ENCODE measurements around the gene MYL6B. TPM values are rescaled to one million over a fixed set of nuclear protein-coding genes. Genes with fewer than 3 reads are reported as not detected.

MYL6B gene
- total RNA-seq, 6 experiments from 2014 or later: 4.9 to 18.7 (median 12.6) TPM

GRCh38 chr12:56169229-56169759 lies 16.9 kb downstream of the MYL6B start:
- intact Hi-C loops (cut with DNase I): no loop called here
- TF ChIP-seq CTCF (IDR thresholded peaks at IDR 0.05) (no peak), POLR2A (IDR thresholded peaks at IDR 0.05) (no peak)
- H3K36me3 ChIP-seq: peaks cover 0 to 85% (median 31%) of the 10 kb centered on the region in 4 donors
- ATAC-seq (no peak), DNase-seq (no peak)
- H3K4me1 ChIP-seq: no peaks in the 10 kb centered on the region
- 64% methylated on average over 2 of the region's 11 CpGs for WGBS (ENCODE audit: insufficient coverage, low coverage, low lambda C conversion rate, missing lambda C conversion rate)
- H3K9me3 ChIP-seq: no peaks in the 10 kb centered on the region
- no peaks in the 10 kb centered on the region for H3K27me3 ChIP-seq
- no peak overlapping the region for H3K27ac ChIP-seq
- no peak overlapping the region for H3K4me3 ChIP-seq

GRCh38 chr12:56172839-56173238 lies 20.5 kb downstream of the MYL6B start:
- ATAC-seq: peak in 2 of 4 donors; percentile 16 to 20
- H3K27me3 ChIP-seq: no peaks in the 10 kb centered on the region
- no peak for TF ChIP-seq POLR2A (IDR thresholded peaks at IDR 0.05)
- no peak for TF ChIP-seq CTCF (IDR thresholded peaks at IDR 0.05)

GRCh38 chr12:56178347-56178746 lies 26.0 kb downstream of the MYL6B start:
- intact Hi-C loops (cut with DNase I): no loop called here
- 100% methylated on average over 1 of the region's 3 CpGs for whole genome bisulfite sequencing (ENCODE audit: insufficient coverage, low coverage, low lambda C conversion rate, missing lambda C conversion rate)
- ATAC-seq: no peak
- DNase-seq: no peak
- Histone ChIP-seq H3K4me1 (no peaks in the 10 kb centered on the region), H3K36me3 (peaks cover 0 to 85% (median 37%) of the 10 kb centered on the region in 4 donors), H3K27me3 (no peaks in the 10 kb centered on the region), H3K9me3 (no peaks in the 10 kb centered on the region), H3K27ac (no peak overlapping the region), H3K4me3 (no peak overlapping the region)
- TF ChIP-seq POLR2A (IDR thresholded peaks at IDR 0.05) (no peak), CTCF (IDR thresholded peaks at IDR 0.05) (no peak)

More at GRCh38 chr12:56172839-56173238, 20.5 kb downstream of the MYL6B start:
- Histone ChIP-seq H3K36me3 (peaks cover 0 to 80% (median 28%) of the 10 kb centered on the region in 4 donors), H3K4me1 (no peaks in the 10 kb centered on the region), H3K9me3 (no peaks in the 10 kb centered on the region), H3K4me3 (no peak overlapping the region), H3K27ac (no peak overlapping the region)
- 93% methylated on average over 5 of the region's 7 CpGs for WGBS (ENCODE audit: insufficient coverage, low coverage, low lambda C conversion rate, missing lambda C conversion rate)
- no peak for DNase-seq
- intact Hi-C loops (cut with DNase I): no loop called here

- Histone ChIP-seq H3K27ac (no peak overlapping the region), H3K36me3 (peaks cover 0 to 42% (median 14%) of the 10 kb centered on the region in 4 donors), H3K9me3 (no peaks in the 10 kb centered on the region), H3K27me3 (no peaks in the 10 kb centered on the region), H3K4me3 (no peak overlapping the region), H3K4me1 (peaks cover 0 to 13% (median 6%) of the 10 kb centered on the region in 4 donors)
- ATAC-seq (no peak), DNase-seq (no peak)
- WGBS (ENCODE audit: insufficient coverage, low coverage, low lambda C conversion rate, missing lambda C conversion rate): 62% methylated on average over 2 of the region's 2 CpGs
- TF ChIP-seq POLR2A (IDR thresholded peaks at IDR 0.05): no peak
- no peak for TF ChIP-seq CTCF (IDR thresholded peaks at IDR 0.05)
- intact Hi-C loops (cut with DNase I): loop anchor here (5.0 kb wide), 2 partner anchors 55 to 60 kb away; partner anchors contain the start of gene ESYT1 (in 1 of the 2)
Measured at GRCh38 chr12:56186957-56187356, 34.6 kb downstream of the MYL6B start.

Measured in right lobe of liver (tissue), 6 donors.